ENCODE measurements around the gene IL7R. TPM values are rescaled to one million over a fixed set of nuclear protein-coding genes. Genes with fewer than 3 reads are reported as not detected.

The IL7R gene
- total RNA-seq: 100 to 1,000 TPM; 102 to 143 TPM

GRCh38 chr5:35856765-35857351, at the start of gene IL7R:
Gene IL7R (plus strand): TSS chr5:35856891. CDS start chr5:35856978, 87 bp downstream.
- DNase-seq (peak in 1 of 2 donors; percentile 45), ATAC-seq (replicated peaks in 1 of 2) (peak; percentile 64 to 66)
- Mint-ChIP-seq H3K4me3 (peak within 1 kb of the TSS; percentile 91 to 92), H3K4me1 (ENCODE audit: low read depth) (peaks cover 95% of the 10 kb centered on the region), H3K27me3 (ENCODE audit: low read depth) (no peaks in the 10 kb centered on the region), H3K36me3 (ENCODE audit: insufficient read depth in 2 of 2) (peaks cover 16 to 54% of the 10 kb centered on the region in 2 donors), H3K9me3 (no peaks in the 10 kb centered on the region), H3K27ac (peak within 1 kb of the TSS; percentile 89)

- peaks cover 0 to 2% of the 10 kb centered on the region in 2 donors for H3K9me3 Mint-ChIP-seq
- H3K4me3 Mint-ChIP-seq: peak overlapping the region; percentile 60 to 76
- peaks cover 73% of the 10 kb centered on the region for H3K4me1 Mint-ChIP-seq (ENCODE audit: low read depth)
- H3K36me3 Mint-ChIP-seq (ENCODE audit: insufficient read depth in 2 of 2): peaks cover 3 to 4% of the 10 kb centered on the region in 2 donors
- ATAC-seq (replicated peaks in 1 of 2) (peak; percentile 49 to 51), DNase-seq (no peak)
- no peaks in the 10 kb centered on the region for H3K27me3 Mint-ChIP-seq (ENCODE audit: low read depth)
- H3K27ac Mint-ChIP-seq: peak overlapping the region; percentile 98
Observed at GRCh38 chr5:35810601-35811000, 46.1 kb upstream of the IL7R start.

- Mint-ChIP-seq H3K4me1 (ENCODE audit: low read depth) (peaks cover 67% of the 10 kb centered on the region), H3K36me3 (ENCODE audit: insufficient read depth in 2 of 2) (peaks cover 3 to 4% of the 10 kb centered on the region in 2 donors), H3K27ac (peak overlapping the region; percentile 97), H3K27me3 (ENCODE audit: low read depth) (no peaks in the 10 kb centered on the region), H3K9me3 (peaks cover 0 to 2% of the 10 kb centered on the region in 2 donors), H3K4me3 (peak overlapping the region; percentile 63 to 76)
- DNase-seq (peak; percentile 53 to 59), ATAC-seq (replicated peaks in 1 of 2) (peak; percentile 68 to 79)
Observed at GRCh38 chr5:35811108-35811741, 45.5 kb upstream of the IL7R start.

GRCh38 chr5:35813521-35813920, 43.2 kb upstream of the IL7R start:
- peak overlapping the region; percentile 66 for H3K27ac Mint-ChIP-seq
- ATAC-seq (replicated peaks in 1 of 2) (no peak), DNase-seq (no peak)
- peaks cover 0 to 4% of the 10 kb centered on the region in 2 donors for H3K36me3 Mint-ChIP-seq (ENCODE audit: insufficient read depth in 2 of 2)
- H3K4me3 Mint-ChIP-seq: no peak overlapping the region
- H3K27me3 Mint-ChIP-seq (ENCODE audit: low read depth): no peaks in the 10 kb centered on the region
- H3K9me3 Mint-ChIP-seq: peaks cover 0 to 2% of the 10 kb centered on the region in 2 donors
- peaks cover 51% of the 10 kb centered on the region for H3K4me1 Mint-ChIP-seq (ENCODE audit: low read depth)

- ATAC-seq (replicated peaks in 1 of 2): peak in 1 of 2 donors; percentile 22
- peaks cover 0 to 2% of the 10 kb centered on the region in 2 donors for H3K9me3 Mint-ChIP-seq
- H3K4me3 Mint-ChIP-seq: no peak overlapping the region
- peak; percentile 48 to 60 for DNase-seq
- no peaks in the 10 kb centered on the region for H3K27me3 Mint-ChIP-seq (ENCODE audit: low read depth)
- peaks cover 56% of the 10 kb centered on the region for H3K4me1 Mint-ChIP-seq (ENCODE audit: low read depth)
- H3K36me3 Mint-ChIP-seq (ENCODE audit: insufficient read depth in 2 of 2): peaks cover 3 to 9% of the 10 kb centered on the region in 2 donors
- no peak overlapping the region for H3K27ac Mint-ChIP-seq
Observed at GRCh38 chr5:35815089-35815936, 41.4 kb upstream of the IL7R start.

- peak; percentile 30 to 38 for ATAC-seq (replicated peaks in 1 of 2)
- no peaks in the 10 kb centered on the region for H3K27me3 Mint-ChIP-seq (ENCODE audit: low read depth)
- no peak overlapping the region for H3K27ac Mint-ChIP-seq
- no peak overlapping the region for H3K4me3 Mint-ChIP-seq
- no peak for DNase-seq
- peaks cover 56% of the 10 kb centered on the region for H3K4me1 Mint-ChIP-seq (ENCODE audit: low read depth)
- peaks cover 3 to 11% of the 10 kb centered on the region in 2 donors for H3K36me3 Mint-ChIP-seq (ENCODE audit: insufficient read depth in 2 of 2)
- peaks cover 0 to 5% of the 10 kb centered on the region in 2 donors for H3K9me3 Mint-ChIP-seq
Observed at GRCh38 chr5:35816881-35817521, 39.7 kb upstream of the IL7R start.

GRCh38 chr5:35819026-35819425, 37.7 kb upstream of the IL7R start:
- Mint-ChIP-seq H3K9me3 (peaks cover 0 to 5% of the 10 kb centered on the region in 2 donors), H3K27me3 (ENCODE audit: low read depth) (no peaks in the 10 kb centered on the region), H3K4me1 (ENCODE audit: low read depth) (peaks cover 62% of the 10 kb centered on the region), H3K36me3 (ENCODE audit: insufficient read depth in 2 of 2) (peaks cover 3 to 11% of the 10 kb centered on the region in 2 donors), H3K27ac (peak overlapping the region; percentile 92), H3K4me3 (peak overlapping the region; percentile 67 to 79)
- DNase-seq: no peak
- ATAC-seq (replicated peaks in 1 of 2): no peak

- Mint-ChIP-seq H3K4me3 (peak overlapping the region; percentile 20 to 79), H3K4me1 (ENCODE audit: low read depth) (peaks cover 62% of the 10 kb centered on the region), H3K27ac (peak overlapping the region; percentile 24), H3K27me3 (ENCODE audit: low read depth) (no peaks in the 10 kb centered on the region), H3K9me3 (peaks cover 0 to 5% of the 10 kb centered on the region in 2 donors), H3K36me3 (ENCODE audit: insufficient read depth in 2 of 2) (peaks cover 3 to 11% of the 10 kb centered on the region in 2 donors)
- peak in 1 of 2 donors; percentile 23 for ATAC-seq (replicated peaks in 1 of 2)
- no peak for DNase-seq
Observed at GRCh38 chr5:35819668-35820067, 37.0 kb upstream of the IL7R start.

- Mint-ChIP-seq H3K36me3 (ENCODE audit: insufficient read depth in 2 of 2) (peaks cover 4 to 11% of the 10 kb centered on the region in 2 donors), H3K9me3 (peaks cover 0 to 5% of the 10 kb centered on the region in 2 donors), H3K4me1 (ENCODE audit: low read depth) (peaks cover 72% of the 10 kb centered on the region), H3K27ac (peak overlapping the region; percentile 24), H3K4me3 (peak overlapping the region; percentile 30 to 79), H3K27me3 (ENCODE audit: low read depth) (no peaks in the 10 kb centered on the region)
- DNase-seq (no peak), ATAC-seq (replicated peaks in 1 of 2) (no peak)
Observed at GRCh38 chr5:35820735-35821134, 36.0 kb upstream of the IL7R start.

- H3K4me3 Mint-ChIP-seq: peak overlapping the region; percentile 70 to 77
- H3K27me3 Mint-ChIP-seq (ENCODE audit: low read depth): no peaks in the 10 kb centered on the region
- peaks cover 4 to 11% of the 10 kb centered on the region in 2 donors for H3K36me3 Mint-ChIP-seq (ENCODE audit: insufficient read depth in 2 of 2)
- DNase-seq: peak; percentile 49 to 68
- H3K4me1 Mint-ChIP-seq (ENCODE audit: low read depth): peaks cover 79% of the 10 kb centered on the region
- H3K27ac Mint-ChIP-seq: peak overlapping the region; percentile 89
- peak; percentile 69 to 70 for ATAC-seq (replicated peaks in 1 of 2)
- peaks cover 0 to 5% of the 10 kb centered on the region in 2 donors for H3K9me3 Mint-ChIP-seq
Observed at GRCh38 chr5:35821513-35821912, 35.2 kb upstream of the IL7R start.

- Mint-ChIP-seq H3K27ac (peak overlapping the region; percentile 89), H3K27me3 (ENCODE audit: low read depth) (no peaks in the 10 kb centered on the region), H3K4me3 (peak overlapping the region; percentile 70 to 77), H3K4me1 (ENCODE audit: low read depth) (peaks cover 89% of the 10 kb centered on the region), H3K36me3 (ENCODE audit: insufficient read depth in 2 of 2) (peaks cover 4 to 11% of the 10 kb centered on the region in 2 donors), H3K9me3 (peaks cover 0 to 5% of the 10 kb centered on the region in 2 donors)
- ATAC-seq (replicated peaks in 1 of 2) (peak; percentile 12 to 36), DNase-seq (peak; percentile 51 to 57)
Observed at GRCh38 chr5:35822511-35822910, 34.2 kb upstream of the IL7R start.

GRCh38 chr5:35823347-35824098, 33.2 kb upstream of the IL7R start:
- Mint-ChIP-seq H3K36me3 (ENCODE audit: insufficient read depth in 2 of 2) (peaks cover 4 to 11% of the 10 kb centered on the region in 2 donors), H3K4me3 (peak overlapping the region; percentile 42 to 77), H3K9me3 (peaks cover 0 to 5% of the 10 kb centered on the region in 2 donors), H3K27me3 (ENCODE audit: low read depth) (no peaks in the 10 kb centered on the region), H3K27ac (peak overlapping the region; percentile 89), H3K4me1 (ENCODE audit: low read depth) (peaks cover 99% of the 10 kb centered on the region)
- ATAC-seq (replicated peaks in 1 of 2) (peak; percentile 33 to 40), DNase-seq (peak in 1 of 2 donors; percentile 33)

Data from activated T-cell treated with anti-CD3 and anti-CD28 coated beads, Interleukin-2, amount 50 U/mL, for 72 hours (primary cell).